GM12892 (cell line): ENCODE results near the gene SPSB2.
A peak's percentile ranks its signal among the peaks of the same experiment; 100 is the strongest.

Source experiments
- DNase-seq: peaks from one replicate; pipeline ENCODE4 v3.0.0; 2011; ENCODE audit not compliant: insufficient read length
- FAIRE-seq: peaks from 2 replicates; lab custom pipeline; 2011; peaks lifted over from hg19 to GRCh38; lab: Jason Lieb, UNC
- POLR2A ChIP-seq: IDR thresholded peaks from 2 replicates; pipeline ENCODE4 v1.6.1; 2011; ENCODE audit warnings: low read depth, low read length, control low read depth
- POLR2AphosphoS5 ChIP-seq: IDR thresholded peaks from 2 replicates; pipeline ENCODE4 v1.6.1; 2011; ENCODE audit warnings: low read depth, low read length, control low read depth
- TAF1 ChIP-seq: IDR thresholded peaks from 2 replicates; pipeline ENCODE4 v1.6.1; 2011; ENCODE audit warnings: low read depth, mild to moderate bottlenecking, control low read depth, low read length, borderline replicate concordance

SPSB2 gene

DNA sequence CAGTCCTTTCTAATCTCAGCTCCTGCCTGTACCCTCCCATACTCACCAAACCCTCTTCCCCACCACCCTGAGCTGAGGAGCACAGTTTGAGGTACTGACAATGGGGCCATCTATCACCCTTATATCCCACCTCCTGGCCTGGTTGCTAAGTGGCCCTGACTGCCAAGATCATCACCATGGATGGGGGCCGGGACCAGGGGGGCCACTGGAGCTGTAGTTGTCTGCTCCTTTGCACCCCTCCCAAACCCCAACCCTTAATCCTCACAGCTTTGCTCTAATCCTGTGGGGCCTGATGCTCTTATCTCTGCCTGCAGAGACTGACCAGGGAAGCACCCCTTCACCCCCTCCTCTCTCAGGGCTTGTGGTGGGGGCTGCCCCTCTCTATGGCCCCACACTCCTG lies 32.8 kb downstream of the SPSB2 start:
- DNase-seq (no peak), FAIRE-seq (no peak)

DNA sequence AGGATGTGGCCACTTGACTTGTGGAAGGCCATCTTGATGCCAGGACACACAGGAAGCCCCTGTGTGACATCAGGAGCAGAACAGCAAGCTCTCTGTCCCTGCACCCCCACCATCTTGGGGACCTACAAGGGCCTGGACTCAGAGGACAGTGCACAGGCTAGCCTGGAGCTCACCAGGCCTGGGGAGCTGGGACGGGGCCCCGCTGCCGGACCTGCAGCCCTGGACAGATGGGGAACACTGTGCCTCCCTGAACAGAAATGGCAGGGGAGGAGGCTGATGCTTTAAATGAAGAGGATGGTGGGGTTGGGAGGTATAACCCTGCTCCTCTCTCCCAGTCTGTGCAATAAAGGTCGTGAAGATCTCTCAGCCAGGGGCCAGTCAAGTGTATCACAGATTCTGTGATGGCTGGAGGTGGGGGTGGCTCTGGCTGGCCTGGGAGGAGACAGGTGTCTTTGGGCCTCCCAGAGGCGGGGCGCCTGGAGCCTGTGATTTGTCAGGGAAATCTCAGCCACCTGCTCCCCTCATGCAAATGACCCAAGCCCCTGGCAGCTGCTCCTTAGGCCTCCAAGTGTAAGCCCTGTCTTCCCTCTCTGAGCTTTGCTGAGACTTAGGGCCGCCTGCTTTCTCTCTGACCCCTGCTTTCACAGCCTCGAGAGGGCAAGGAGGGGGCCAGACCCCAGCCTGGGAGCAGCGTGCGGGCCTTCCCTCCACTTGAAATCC lies 33.5 kb downstream of the SPSB2 start:
- DNase-seq (peak; percentile 74), FAIRE-seq (peak; percentile 90)

More for the DNA sequence above, 32.8 kb downstream of the SPSB2 start:
- TF ChIP-seq TAF1 (no peak), POLR2AphosphoS5 (no peak), POLR2A (no peak)

DNA sequence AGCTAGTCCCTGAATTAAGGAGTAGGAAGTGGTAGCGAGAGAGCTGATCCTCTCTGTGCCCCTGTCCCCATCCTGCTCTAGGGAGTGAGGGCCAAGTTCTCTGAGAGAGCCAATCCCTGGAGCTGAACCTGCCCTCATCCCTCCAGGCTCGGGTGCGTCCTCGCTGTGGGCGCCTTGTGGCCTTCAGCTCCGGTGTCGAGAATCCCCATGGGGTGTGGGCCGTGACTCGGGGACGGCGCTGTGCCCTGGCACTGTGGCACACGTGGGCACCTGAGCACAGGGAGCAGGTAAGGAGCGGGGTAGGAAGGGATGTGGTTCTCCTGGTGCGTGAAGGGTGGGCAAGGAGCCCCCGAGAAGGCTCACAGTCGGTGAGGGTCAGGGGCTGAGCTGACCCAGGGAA lies 34.2 kb downstream of the SPSB2 start:
- TF ChIP-seq POLR2AphosphoS5 (no peak), POLR2A (no peak)
- FAIRE-seq = no peak
- no peak for DNase-seq

More for the DNA sequence above, 33.5 kb downstream of the SPSB2 start:
- no peak for TF ChIP-seq POLR2A
- no peak for TF ChIP-seq POLR2AphosphoS5
- no peak for TF ChIP-seq TAF1

DNA sequence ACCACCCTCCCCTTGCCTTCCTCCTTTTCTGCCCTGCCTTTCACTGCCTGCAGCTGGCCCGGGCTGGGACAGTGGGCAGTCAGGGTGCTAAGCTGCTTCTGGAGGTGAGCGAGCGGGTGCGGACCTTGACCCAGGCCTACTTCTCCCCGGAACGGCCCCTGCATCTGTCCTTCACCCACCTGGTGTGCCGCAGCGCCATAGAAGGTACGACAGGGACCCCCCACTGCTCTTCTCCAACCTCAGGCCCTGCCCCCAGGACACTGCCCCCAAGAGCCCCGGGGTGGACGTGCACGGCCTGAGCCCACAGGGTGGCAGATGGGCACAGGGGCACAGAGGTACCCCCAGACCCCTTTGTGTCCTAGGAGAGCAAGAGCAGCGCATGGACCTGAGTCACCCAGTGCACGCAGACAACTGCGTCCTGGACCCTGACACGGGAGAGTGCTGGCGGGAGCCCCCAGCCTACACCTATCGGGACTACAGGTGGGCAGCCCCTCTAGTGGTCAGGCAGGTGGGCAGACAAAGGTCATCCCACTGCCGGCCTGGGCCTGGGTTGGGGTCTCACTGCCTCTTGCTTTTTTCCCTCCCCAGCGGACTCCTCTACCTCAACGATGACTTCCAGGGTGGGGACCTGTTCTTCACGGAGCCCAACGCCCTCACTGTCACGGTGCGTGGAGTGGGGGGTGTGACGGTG lies 35.6 kb downstream of the SPSB2 start:
- TF ChIP-seq POLR2A (no peak), TAF1 (no peak), POLR2AphosphoS5 (no peak)
- no peak for FAIRE-seq
- DNase-seq = no peak

DNA sequence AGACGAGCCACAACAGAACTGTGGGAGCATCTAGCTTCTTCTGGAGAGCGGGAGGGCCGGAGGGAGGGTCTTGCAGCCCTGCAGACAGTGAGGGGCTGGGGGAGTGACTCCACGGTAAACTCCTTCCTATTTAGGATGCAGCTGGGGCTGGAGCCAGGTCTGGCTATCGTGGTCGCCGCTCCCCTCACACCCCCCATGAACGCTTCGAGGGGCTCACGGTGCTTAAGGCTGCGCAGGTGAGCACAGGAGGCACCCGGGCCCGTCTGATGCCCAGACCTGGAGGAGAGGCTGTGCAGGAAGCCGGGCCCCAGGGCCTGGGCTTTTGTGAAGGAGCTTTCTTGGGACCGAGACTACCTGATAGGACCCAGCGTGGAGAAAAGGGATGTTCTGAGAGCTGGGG lies 36.3 kb downstream of the SPSB2 start:
- DNase-seq (no peak), FAIRE-seq (no peak)
- TF ChIP-seq TAF1 (no peak), POLR2A (no peak), POLR2AphosphoS5 (no peak)

DNA sequence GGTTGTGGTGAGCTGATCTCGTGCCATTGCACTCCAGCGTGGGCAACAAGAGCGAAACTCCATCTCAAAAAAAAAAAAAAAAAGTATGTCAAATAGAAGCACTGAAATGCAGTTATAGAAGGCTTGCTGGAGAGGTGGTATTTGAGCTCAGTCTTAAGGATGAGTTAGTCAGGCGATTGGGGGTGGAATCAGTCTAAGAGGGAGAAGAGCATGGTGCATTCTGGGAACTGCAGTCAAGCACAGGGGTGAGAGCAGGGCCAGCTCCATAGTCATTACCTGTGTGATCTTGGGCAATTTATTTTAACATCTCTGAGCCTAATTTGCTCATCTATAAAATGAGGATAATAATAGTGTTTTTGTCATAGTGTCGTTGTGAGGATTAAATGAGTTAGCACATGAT lies 38.2 kb downstream of the SPSB2 start:
- no peak for TF ChIP-seq TAF1
- no peak for TF ChIP-seq POLR2AphosphoS5
- no peak for TF ChIP-seq POLR2A
- FAIRE-seq (no peak), DNase-seq (no peak)

DNA sequence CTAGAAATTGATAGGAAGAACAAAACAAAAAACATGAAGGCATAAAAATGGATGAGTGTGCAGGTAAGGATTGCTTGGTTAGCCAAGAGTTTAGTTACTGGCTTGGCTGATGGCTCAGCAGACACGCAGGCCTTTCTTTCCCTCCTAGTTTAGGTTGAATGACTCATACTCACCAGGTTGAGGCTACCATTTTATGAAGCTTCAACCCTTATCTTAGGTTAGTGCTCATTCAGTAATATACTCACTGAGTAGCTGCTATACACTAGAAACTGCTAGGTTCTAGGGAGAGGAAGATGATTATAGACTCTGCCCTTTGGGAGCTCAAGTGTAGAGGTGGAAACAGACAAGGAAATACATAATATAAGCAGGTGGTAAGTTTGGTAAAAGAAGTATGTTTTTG lies 38.8 kb downstream of the SPSB2 start:
- no peak for DNase-seq
- TF ChIP-seq POLR2A (no peak), POLR2AphosphoS5 (no peak), TAF1 (no peak)
- FAIRE-seq = no peak

DNA sequence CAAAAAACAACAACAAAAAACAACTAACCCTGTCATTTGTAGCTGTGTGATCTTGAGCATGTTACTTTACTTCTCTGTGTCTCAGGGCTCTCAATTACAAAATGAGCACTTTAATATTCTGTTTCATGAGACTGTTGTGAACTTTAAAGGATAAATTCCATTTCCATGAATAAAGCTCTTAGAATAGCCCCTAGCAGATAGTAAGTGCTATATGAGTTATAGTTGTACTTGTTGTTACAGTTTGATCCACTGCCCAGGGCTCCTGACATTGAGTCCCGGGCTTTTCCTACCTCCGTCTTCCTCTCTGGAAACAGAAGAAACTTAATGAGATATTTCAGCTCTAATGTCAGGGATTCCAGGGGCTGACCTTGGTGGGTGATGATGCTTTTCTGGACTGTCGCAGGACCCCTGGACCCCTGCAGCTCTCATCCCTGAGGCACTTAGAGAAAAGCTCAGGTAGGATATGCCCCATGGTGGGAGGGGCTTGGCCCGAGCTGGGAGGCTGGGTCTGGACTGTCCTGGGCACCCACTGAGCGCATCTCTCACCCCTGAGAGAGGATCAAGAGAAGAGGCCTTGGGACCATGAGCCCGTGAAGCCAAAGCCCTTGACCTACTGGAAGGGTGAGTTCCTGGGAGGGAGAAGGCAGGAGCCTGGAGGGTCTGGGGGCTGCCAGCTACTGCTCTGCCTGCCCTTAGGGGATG lies 39.8 kb downstream of the SPSB2 start:
- DNase-seq (no peak), FAIRE-seq (no peak)
- TF ChIP-seq TAF1 (no peak), POLR2A (no peak), POLR2AphosphoS5 (no peak)

DNA sequence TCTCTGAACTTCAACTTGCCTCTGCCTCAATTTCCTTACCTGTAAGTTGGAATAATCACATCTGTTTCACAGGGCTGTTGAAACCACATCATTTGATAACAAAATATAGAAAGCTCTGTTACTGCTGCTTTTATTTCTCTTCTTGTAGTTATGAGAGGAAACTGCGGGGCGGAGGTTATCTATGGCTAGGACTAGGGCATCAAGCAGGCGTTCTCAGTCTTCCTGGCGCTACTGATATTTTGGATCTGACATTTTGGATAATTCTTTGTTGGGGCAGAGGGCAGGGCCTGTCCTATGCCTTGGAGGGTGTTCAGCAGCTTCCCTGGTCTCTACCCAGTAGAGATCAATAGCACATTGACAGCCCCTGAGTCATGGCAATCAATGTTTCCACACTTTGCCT lies 41.0 kb downstream of the SPSB2 start:
- no peak for FAIRE-seq

DNA sequence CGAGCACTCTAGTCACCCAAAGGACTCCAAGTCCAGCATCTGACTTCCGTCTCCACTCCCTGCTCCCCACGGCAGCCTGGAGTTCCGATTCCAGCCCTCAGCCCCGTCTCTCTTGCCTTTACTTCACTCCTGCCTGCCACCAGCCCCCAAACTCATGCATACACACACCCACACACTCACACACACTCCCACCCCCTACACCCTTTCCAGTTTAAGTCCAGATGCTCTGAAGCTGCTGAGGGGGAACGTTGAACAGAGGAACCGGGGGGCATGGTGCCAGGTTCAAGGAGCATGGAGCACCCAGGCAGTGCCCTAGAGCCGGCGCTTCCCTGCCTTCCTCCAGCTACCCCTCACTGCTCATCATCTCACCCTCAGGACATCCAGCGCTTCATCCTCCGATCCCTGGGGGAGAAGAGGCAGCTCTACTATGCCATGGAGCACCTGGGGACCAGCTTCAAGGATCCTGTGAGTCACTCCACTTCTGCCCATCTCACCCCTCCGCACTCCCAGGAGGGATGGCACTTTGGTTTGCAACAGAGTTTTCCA lies 41.6 kb downstream of the SPSB2 start:
- no peak for DNase-seq
- no peak for TF ChIP-seq POLR2AphosphoS5
- no peak for TF ChIP-seq TAF1
- no peak for TF ChIP-seq POLR2A
- FAIRE-seq = no peak

More for the DNA sequence above, 41.0 kb downstream of the SPSB2 start:
- DNase-seq = no peak
- TF ChIP-seq POLR2A (no peak), POLR2AphosphoS5 (no peak)

DNA sequence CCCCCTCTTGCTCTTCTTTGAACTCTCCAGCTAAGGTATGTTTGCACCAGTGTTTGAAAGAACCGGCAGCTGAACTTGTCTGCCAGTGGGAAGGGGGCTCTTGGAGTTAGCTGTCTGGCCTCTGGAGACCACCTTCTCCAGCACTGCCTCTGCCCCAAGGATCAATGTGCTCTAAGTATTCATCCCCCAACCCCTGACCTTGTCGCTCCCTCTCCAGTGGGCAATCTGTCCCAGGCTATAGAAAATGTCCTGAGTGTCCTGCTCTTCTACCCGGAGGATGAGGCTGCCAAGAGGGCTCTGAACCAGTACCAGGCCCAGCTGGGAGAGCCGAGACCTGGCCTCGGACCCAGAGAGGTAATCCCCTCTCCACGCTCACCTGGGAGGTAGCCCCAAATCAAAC lies 42.1 kb downstream of the SPSB2 start:
- FAIRE-seq = no peak
- DNase-seq = no peak
- TF ChIP-seq POLR2AphosphoS5 = no peak
- no peak for TF ChIP-seq TAF1
- TF ChIP-seq POLR2A = no peak

DNA sequence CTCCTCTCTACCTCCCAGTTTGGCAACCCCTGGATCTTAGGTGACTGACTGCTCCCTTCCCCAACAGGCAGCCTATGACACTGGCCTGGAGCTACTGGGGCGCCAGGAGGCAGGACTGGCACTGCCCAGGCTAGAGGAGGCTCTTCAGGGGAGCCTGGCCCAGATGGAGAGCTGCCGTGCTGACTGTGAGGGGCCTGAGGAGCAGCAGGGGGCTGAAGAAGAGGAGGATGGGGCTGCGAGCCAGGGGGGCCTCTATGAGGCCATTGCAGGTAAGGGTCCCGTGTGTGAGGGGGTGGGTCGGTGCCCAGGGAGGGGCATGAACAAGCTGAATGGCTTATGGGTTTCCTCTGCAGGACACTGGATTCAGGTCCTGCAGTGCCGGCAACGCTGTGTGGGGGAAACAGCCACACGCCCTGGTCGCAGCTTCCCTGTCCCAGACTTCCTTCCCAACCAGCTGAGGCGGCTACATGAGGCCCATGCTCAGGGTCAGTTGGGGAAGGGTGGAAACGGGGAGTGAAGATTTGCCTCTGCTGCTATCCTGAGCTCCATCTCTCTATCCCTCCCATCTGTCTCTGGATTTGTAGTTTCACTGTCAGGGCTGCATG lies 42.7 kb downstream of the SPSB2 start:
- no peak for FAIRE-seq
- TF ChIP-seq POLR2AphosphoS5 (no peak), POLR2A (no peak), TAF1 (no peak)
- DNase-seq = no peak
